Transverse colon (tissue), 4 donors: ENCODE measurements around the gene PLEKHG2. TPM values are rescaled to one million over a fixed set of nuclear protein-coding genes. Genes with fewer than 3 reads are reported as not detected.

ENCODE experiments used
- DNase-seq: peaks from one replicate; pipeline ENCODE4 v3.0.0-alpha.2; 2019
- H3K27ac ChIP-seq, 4 donors: fragments of 200-600 bp; sonication (generic); 2 replicates each; pipeline ENCODE4 v1.5.1; 2016 to 2018; ENCODE audit warnings: inconsistent platforms in 4 of 4
- H3K27me3 ChIP-seq: fragments of 200-600 bp; sonication (generic); 2 replicates; pipeline ENCODE4 v1.5.1; 2017; ENCODE audit warnings: inconsistent platforms
- H3K36me3 ChIP-seq, 4 donors: fragments of 200-600 bp; sonication (generic); 2 replicates each; pipeline ENCODE4 v1.5.1; 2017 to 2019; ENCODE audit warnings: inconsistent platforms in 4 of 4
- H3K4me1 ChIP-seq, 4 donors: fragments of 200-600 bp; sonication (generic); 2 replicates each; pipeline ENCODE4 v1.5.1; 2017 to 2020; ENCODE audit warnings: inconsistent platforms in 4 of 4
- H3K4me3 ChIP-seq, 4 donors: fragments of 200-600 bp; sonication (generic); 1 replicate in 1 of 4; 2 replicates in 3 of 4; pipeline versions ENCODE4 v1.5.1 to v1.6.1; 2017 to 2019; ENCODE audit warnings: inconsistent platforms in 4 of 4
- H3K9me3 ChIP-seq, 2 donors: fragments of 200-600 bp; sonication (generic); 2 replicates each; pipeline ENCODE4 v1.5.1; 2017 to 2019; ENCODE audit warnings: inconsistent platforms in 2 of 2
- EP300 ChIP-seq: sonication (generic); formaldehyde crosslinking; IDR thresholded peaks from one replicate; pipeline ENCODE4 v1.6.1; 2017; ENCODE audit warnings: antibody characterized with exemption, low read depth
- POLR2A ChIP-seq: fragments of 450-650 bp; IDR thresholded peaks from one replicate; pipeline ENCODE4 v1.6.1; 2016; ENCODE audit warnings: antibody characterized with exemption, mild to moderate bottlenecking, moderate library complexity
- POLR2AphosphoS5 ChIP-seq, 3 donors: sonication (generic); formaldehyde crosslinking; IDR thresholded peaks; one replicate each; pipeline ENCODE4 v1.6.1; 2016; ENCODE audit warnings: antibody characterized with exemption in 3 of 3
- WGBS, 2 donors: methylation state at CpG; one replicate each; pipeline ENCODE4 v1.1.5; 2018; ENCODE audit warnings: low coverage in 1 of 2; 5-methylcytosine and 5-hydroxymethylcytosine counted together
- in situ Hi-C, 4 donors: fragments of 200-750 bp; cut with MboI; loops; one replicate each; pipeline versions ENCODE4 v1.15.0 to v1.15.1; 2017; ENCODE audit warnings: low sequenced_read_pairs in 3 of 4, low pct_ligation_motif_present in 1 of 4, low pct_unique_long_range_greater_than_20kb in 1 of 4
- intact Hi-C: fragments of 100-400 bp; cut with DNase I; formaldehyde crosslinking; loops from one replicate; pipeline ENCODE4 v1.15.1; 2023; ENCODE audit warnings: low total_unique reads
- total RNA-seq, 4 donors: library from RNA; depleted of rRNA; stranded (reverse); fragments of >200 nt; gene quantifications; one replicate each; pipeline ENCODE4 v1.1.0, GENCODE V29; 2016
- TF ChIP-seq, protein P1 (sequence below), 5 experiments: fragments of 200-600 bp in 3 of 5; fragments of 450-650 bp in 2 of 5; sonication (generic) in 3 of 5; IDR thresholded peaks; 1 replicate in 2 of 5; 2 replicates in 3 of 5; pipeline ENCODE4 v1.5.1; 2016 to 2017; ENCODE audit warnings: antibody characterized with exemption in 5 of 5, inconsistent platforms in 3 of 5, mild to moderate bottlenecking in 2 of 5, moderate library complexity in 1 of 5

The PLEKHG2 gene
- total RNA-seq, 4 donors from 2014 or later = 6.1 to 27.7 (median 11.9) TPM

DNA sequence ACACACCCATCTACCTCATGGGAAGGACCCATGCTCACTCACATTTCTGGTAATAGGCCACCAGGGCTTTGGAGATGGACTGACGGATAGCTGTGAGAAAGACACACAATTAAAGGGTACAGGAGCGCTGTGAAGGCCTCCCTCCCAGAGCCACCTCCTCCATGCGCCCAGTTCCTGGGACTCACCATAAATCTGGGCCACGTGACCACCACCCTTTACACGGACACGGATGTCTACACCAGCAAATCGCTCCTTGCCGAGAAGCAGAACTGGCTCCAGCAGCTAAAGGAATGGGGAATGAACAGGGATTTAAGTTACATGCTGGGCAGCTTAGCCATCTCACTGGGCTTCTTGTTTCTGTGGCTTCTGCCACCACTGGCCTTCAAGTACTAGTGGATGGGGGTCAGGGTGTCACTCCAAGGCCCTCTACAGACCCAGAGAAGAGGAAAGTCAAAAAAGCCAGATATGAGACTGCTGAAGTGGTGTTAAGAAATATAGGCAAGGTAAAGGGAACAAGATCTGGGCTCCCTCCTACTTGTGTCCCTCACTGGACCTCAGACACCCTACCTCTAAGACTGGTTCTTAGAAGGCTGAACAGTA is 21.1 kb downstream of the PLEKHG2 start:
- Histone ChIP-seq H3K4me3 (no peak overlapping the region), H3K27ac (peak overlapping the region in 1 of 4 donors; percentile 97), H3K27me3 (no peaks in the 10 kb centered on the region), H3K9me3 (no peaks in the 10 kb centered on the region), H3K36me3 (peaks cover 0 to 26% (median 10%) of the 10 kb centered on the region in 4 donors), H3K4me1 (peaks cover 20 to 43% (median 38%) of the 10 kb centered on the region in 4 donors)
- 96% methylated on average over 8 of the region's 8 CpGs; no CpG with 5 or more reads in 1 of the 2 donors for WGBS, 2 donors
- no peak for DNase-seq
- intact Hi-C loops (no loop called here), in situ Hi-C loops (loop anchor here in 1 of 4 donors (25.0 kb wide), 1 partner anchor 104 kb away; the partner anchor contains the start of genes EID2 and EID2B)
- TF ChIP-seq, protein P1, sequence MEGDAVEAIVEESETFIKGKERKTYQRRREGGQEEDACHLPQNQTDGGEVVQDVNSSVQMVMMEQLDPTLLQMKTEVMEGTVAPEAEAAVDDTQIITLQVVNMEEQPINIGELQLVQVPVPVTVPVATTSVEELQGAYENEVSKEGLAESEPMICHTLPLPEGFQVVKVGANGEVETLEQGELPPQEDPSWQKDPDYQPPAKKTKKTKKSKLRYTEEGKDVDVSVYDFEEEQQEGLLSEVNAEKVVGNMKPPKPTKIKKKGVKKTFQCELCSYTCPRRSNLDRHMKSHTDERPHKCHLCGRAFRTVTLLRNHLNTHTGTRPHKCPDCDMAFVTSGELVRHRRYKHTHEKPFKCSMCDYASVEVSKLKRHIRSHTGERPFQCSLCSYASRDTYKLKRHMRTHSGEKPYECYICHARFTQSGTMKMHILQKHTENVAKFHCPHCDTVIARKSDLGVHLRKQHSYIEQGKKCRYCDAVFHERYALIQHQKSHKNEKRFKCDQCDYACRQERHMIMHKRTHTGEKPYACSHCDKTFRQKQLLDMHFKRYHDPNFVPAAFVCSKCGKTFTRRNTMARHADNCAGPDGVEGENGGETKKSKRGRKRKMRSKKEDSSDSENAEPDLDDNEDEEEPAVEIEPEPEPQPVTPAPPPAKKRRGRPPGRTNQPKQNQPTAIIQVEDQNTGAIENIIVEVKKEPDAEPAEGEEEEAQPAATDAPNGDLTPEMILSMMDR (IDR thresholded peaks at IDR 0.05) = no peak
- TF ChIP-seq POLR2AphosphoS5 (IDR thresholded peaks at IDR 0.05) (no peak), POLR2A (no peak), EP300 (no peak)

DNA sequence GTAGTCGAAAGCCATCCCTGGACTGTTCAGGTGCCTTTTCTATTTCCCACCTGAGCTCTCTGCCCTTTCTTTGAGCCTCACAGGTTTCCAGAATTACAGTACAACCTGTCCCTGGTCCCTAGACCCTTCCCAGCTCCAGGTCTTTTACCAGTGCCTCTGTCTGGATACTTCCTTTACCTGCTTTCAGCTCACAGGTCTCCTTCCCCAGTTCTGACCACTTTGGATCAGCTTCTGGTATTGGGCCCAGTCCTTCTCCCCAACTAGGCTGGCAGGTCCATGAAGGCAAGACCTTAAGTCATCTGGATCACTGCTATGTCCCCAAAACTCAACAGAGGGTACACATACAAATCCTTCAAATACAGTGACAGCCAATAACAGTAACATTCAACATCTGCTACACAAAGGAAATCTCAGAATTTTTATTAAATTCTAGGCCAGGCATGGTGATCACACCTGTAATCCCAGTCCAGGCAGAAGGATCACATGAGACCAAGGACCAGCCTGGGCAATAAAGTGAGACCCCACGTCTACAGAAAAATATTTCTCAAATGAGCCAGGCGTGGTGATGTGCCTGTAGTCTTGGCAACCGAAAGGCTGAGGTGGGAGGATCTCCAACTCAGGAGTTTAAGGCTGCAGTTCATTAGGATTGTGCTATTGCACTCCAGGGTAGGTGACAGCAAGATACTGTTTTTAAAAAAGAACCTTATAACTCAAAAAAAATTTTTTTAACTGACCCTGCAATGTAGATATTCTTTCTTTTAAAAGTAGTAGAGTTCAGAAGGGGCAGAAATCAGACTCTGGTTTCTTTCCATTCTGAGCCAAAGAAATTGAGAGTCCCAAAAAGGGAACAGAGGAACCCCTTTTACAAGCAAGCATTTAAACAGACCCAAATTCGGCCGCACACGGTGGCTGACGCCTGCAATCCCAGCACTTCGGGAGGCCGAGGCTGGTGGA is 21.9 kb downstream of the PLEKHG2 start:
- H3K4me3 ChIP-seq = peak overlapping the region in 3 of 4 donors; percentile 89 to 99 (median 92)
- WGBS, 2 donors = 24 to 69% methylated on average over 4 to 10 of the region's 10 CpGs

DNA sequence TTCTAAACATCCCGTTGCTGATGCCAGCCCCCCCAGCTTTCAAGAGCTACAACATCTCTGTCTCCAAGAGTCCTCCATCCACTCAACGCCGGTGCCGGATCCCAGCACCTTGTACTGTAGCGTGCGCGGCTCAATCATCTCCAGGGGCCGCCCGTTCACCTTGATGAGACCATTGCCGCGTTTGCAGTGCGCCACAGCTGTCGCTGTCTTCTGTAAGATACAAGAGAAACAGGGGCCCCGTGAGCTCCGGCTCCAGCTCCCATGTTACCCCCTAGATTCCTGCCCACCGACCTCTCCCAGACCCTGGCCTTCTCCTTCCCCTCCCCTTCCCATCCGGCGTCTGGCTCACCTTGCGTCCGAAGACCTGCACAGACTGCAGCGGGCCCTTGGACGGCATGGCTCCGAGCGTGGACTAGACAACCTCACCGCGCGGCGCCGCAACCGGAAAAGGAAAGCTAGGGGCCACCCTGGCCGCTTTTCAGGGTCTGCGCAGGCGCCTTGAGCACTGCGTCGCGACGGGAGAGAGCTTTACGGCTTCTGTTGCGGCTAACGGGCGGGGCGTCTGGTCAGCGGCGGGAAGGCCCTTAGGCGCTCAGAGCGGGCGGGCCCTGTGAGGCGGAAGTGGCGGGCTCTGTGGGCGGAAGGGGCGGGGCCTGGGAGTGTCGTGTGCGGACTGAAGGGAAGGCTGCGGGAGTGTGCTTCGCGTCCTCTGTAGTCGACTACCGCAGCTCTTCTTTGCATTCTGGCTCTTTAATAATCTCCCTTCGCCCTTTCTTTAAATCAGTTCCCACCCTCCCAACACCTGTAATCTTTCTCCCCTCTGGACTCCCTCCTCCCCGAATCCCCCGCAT is 23.3 kb downstream of the PLEKHG2 start, which contains the start of gene RPS16:
RPS16 (minus strand) TSS at position 451 of the 851 bp plus-strand sequence; CDS start at position 397, 54 bp downstream.
- peaks cover 20 to 38% (median 31%) of the 10 kb centered on the region in 4 donors for H3K4me1 ChIP-seq
- WGBS, 2 donors = 0 to 1% methylated on average over 13 to 54 of the region's 61 CpGs

More for the DNA sequence above, 21.9 kb downstream of the PLEKHG2 start:
- no peak for DNase-seq
- intact Hi-C loops (no loop called here), in situ Hi-C loops (loop anchor here in 1 of 4 donors (25.0 kb wide), 1 partner anchor 103 kb away; the partner anchor contains the start of genes EID2 and EID2B)
- H3K4me1 ChIP-seq = peaks cover 20 to 36% (median 30%) of the 10 kb centered on the region in 4 donors
- TF ChIP-seq EP300 (no peak), POLR2AphosphoS5 (IDR thresholded peaks at IDR 0.05) (no peak), POLR2A (no peak)
- TF ChIP-seq, protein P1 (IDR thresholded peaks at IDR 0.05) = no peak
- no peaks in the 10 kb centered on the region for H3K27me3 ChIP-seq
- H3K36me3 ChIP-seq = peaks cover 0 to 26% (median 10%) of the 10 kb centered on the region in 4 donors
- H3K27ac ChIP-seq = peak overlapping the region; percentile 90 to 97 (median 92)
- H3K9me3 ChIP-seq = no peaks in the 10 kb centered on the region

More for the DNA sequence above, 23.3 kb downstream of the PLEKHG2 start, which contains the start of gene RPS16:
- Histone ChIP-seq H3K27me3 (no peaks in the 10 kb centered on the region), H3K27ac (peak within 1 kb of the TSS; percentile 90 to 97 (median 92)), H3K9me3 (no peaks in the 10 kb centered on the region), H3K4me3 (peak within 1 kb of the TSS; percentile 87 to 99 (median 90)), H3K36me3 (peaks cover 0 to 26% (median 10%) of the 10 kb centered on the region in 4 donors)
- TF ChIP-seq, protein P1 (IDR thresholded peaks at IDR 0.05) = no peak
- TF ChIP-seq POLR2AphosphoS5 (IDR thresholded peaks at IDR 0.05) (peak; percentile 99 to 100 (median 99)), POLR2A (peak; percentile 99)
- intact Hi-C loops (no loop called here), in situ Hi-C loops (loop anchor here in 1 of 4 donors (25.0 kb wide), 1 partner anchor 102 kb away; the partner anchor contains the start of genes EID2 and EID2B)
- DNase-seq = peak; percentile 99
